Breast epithelium (tissue), 4 donors: ENCODE measurements around the gene CCDC80. TPM values are rescaled to one million over a fixed set of nuclear protein-coding genes. Genes with fewer than 3 reads are reported as not detected.

Experiments used
- DNase-seq, 2 donors: peaks; one replicate each; pipeline ENCODE4 v3.0.0-alpha.2; 2019; ENCODE audit warnings: low spot score in 2 of 2
- H3K27ac ChIP-seq, 2 donors: fragments of 200-600 bp; sonication (generic) in 1 of 2; one replicate each; pipeline ENCODE4 v1.5.1; 2016 to 2019; ENCODE audit warnings: mild to moderate bottlenecking in 1 of 2
- H3K27me3 ChIP-seq, 2 donors: fragments of 200-600 bp; sonication (generic) in 1 of 2; one replicate each; pipeline versions ENCODE4 v1.5.1 to v1.6.0; 2017 to 2019; ENCODE audit warnings: control low read depth in 1 of 2, mild to moderate bottlenecking in 1 of 2
- H3K36me3 ChIP-seq: fragments of 200-600 bp; one replicate; pipeline ENCODE4 v1.5.1; 2019
- H3K4me1 ChIP-seq, 2 donors: fragments of 200-600 bp; sonication (generic); one replicate each; pipeline ENCODE4 v1.5.1; 2016 to 2019; ENCODE audit warnings: control low read depth in 1 of 2
- H3K4me3 ChIP-seq, 3 donors: fragments of 200-600 bp; sonication (generic); 1 replicate in 2 of 3; 2 replicates in 1 of 3; pipeline ENCODE4 v1.5.1; 2016 to 2019; ENCODE audit warnings: mild to moderate bottlenecking in 3 of 3, moderate library complexity in 2 of 3
- H3K9me3 ChIP-seq, 2 donors: fragments of 200-600 bp; sonication (generic) in 1 of 2; one replicate each; pipeline ENCODE4 v1.5.1; 2016 to 2019; ENCODE audit warnings: control low read depth in 1 of 2
- CTCF ChIP-seq, 3 donors: fragments of 450-650 bp; IDR thresholded peaks; one replicate each; pipeline ENCODE4 v1.5.1; 2016 to 2017; ENCODE audit warnings: antibody characterized with exemption in 3 of 3, mild to moderate bottlenecking in 3 of 3, moderate library complexity in 3 of 3
- POLR2A ChIP-seq: fragments of 450-650 bp; IDR thresholded peaks from one replicate; pipeline ENCODE4 v1.6.1; 2016; ENCODE audit warnings: antibody characterized with exemption, mild to moderate bottlenecking, moderate library complexity
- POLR2AphosphoS5 ChIP-seq, 3 donors: sonication (generic); formaldehyde crosslinking; IDR thresholded peaks; one replicate each; pipeline ENCODE4 v1.6.1; 2017; ENCODE audit warnings: antibody characterized with exemption in 3 of 3
- intact Hi-C: fragments of 100-400 bp; cut with DNase I; formaldehyde crosslinking; loops from one replicate; pipeline ENCODE4 v1.15.1; 2023; ENCODE audit warnings: low total_unique reads
- total RNA-seq, 3 donors: library from RNA; depleted of rRNA; stranded (reverse); fragments of >200 nt; gene quantifications; one replicate each; pipeline ENCODE4 v1.1.0, GENCODE V29; 2016

CCDC80 gene
- total RNA-seq, 3 donors from 2014 or later = 38.7 to 430 (median 42.0) TPM

GRCh38 chr3:112681822-112682325, 40.9 kb upstream of the CCDC80 start:
- intact Hi-C loops = no loop called here
- Histone ChIP-seq H3K4me3 (no peak overlapping the region), H3K27me3 (no peaks in the 10 kb centered on the region), H3K36me3 (no peaks in the 10 kb centered on the region), H3K27ac (no peak overlapping the region), H3K4me1 (no peaks in the 10 kb centered on the region), H3K9me3 (no peaks in the 10 kb centered on the region)
- TF ChIP-seq CTCF (IDR thresholded peaks at IDR 0.05) (no peak), POLR2A (no peak), POLR2AphosphoS5 (IDR thresholded peaks at IDR 0.05) (no peak)
- no peak for DNase-seq

GRCh38 chr3:112676659-112677234, 35.8 kb upstream of the CCDC80 start:
- TF ChIP-seq CTCF (IDR thresholded peaks at IDR 0.05) (no peak), POLR2AphosphoS5 (IDR thresholded peaks at IDR 0.05) (no peak), POLR2A (no peak)
- H3K9me3 ChIP-seq = no peaks in the 10 kb centered on the region
- H3K27me3 ChIP-seq = no peaks in the 10 kb centered on the region
- intact Hi-C loops = no loop called here
- no peaks in the 10 kb centered on the region for H3K36me3 ChIP-seq
- H3K4me3 ChIP-seq = no peak overlapping the region
- no peaks in the 10 kb centered on the region for H3K4me1 ChIP-seq
- no peak for DNase-seq
- no peak overlapping the region for H3K27ac ChIP-seq

GRCh38 chr3:112675943-112676535, 35.1 kb upstream of the CCDC80 start:
- Histone ChIP-seq H3K27ac (no peak overlapping the region), H3K27me3 (no peaks in the 10 kb centered on the region), H3K4me1 (no peaks in the 10 kb centered on the region), H3K36me3 (no peaks in the 10 kb centered on the region), H3K9me3 (no peaks in the 10 kb centered on the region), H3K4me3 (no peak overlapping the region)
- intact Hi-C loops = no loop called here
- DNase-seq = no peak
- no peak for TF ChIP-seq POLR2A
- no peak for TF ChIP-seq POLR2AphosphoS5 (IDR thresholded peaks at IDR 0.05)
- no peak for TF ChIP-seq CTCF (IDR thresholded peaks at IDR 0.05)

- no peak overlapping the region for H3K4me3 ChIP-seq
- no peak for DNase-seq
- no peaks in the 10 kb centered on the region for H3K9me3 ChIP-seq
- no peaks in the 10 kb centered on the region for H3K4me1 ChIP-seq
- TF ChIP-seq POLR2A = no peak
- no peak for TF ChIP-seq POLR2AphosphoS5 (IDR thresholded peaks at IDR 0.05)
- intact Hi-C loops = no loop called here
- H3K36me3 ChIP-seq = no peaks in the 10 kb centered on the region
- H3K27ac ChIP-seq = no peak overlapping the region
- H3K27me3 ChIP-seq = no peaks in the 10 kb centered on the region
Observed at GRCh38 chr3:112675349-112675748, 34.4 kb upstream of the CCDC80 start.

- Histone ChIP-seq H3K27ac (no peak overlapping the region), H3K4me1 (no peaks in the 10 kb centered on the region), H3K9me3 (no peaks in the 10 kb centered on the region), H3K27me3 (no peaks in the 10 kb centered on the region), H3K36me3 (no peaks in the 10 kb centered on the region), H3K4me3 (no peak overlapping the region)
- no peak for DNase-seq
- intact Hi-C loops = no loop called here
- no peak for TF ChIP-seq CTCF (IDR thresholded peaks at IDR 0.05)
- no peak for TF ChIP-seq POLR2AphosphoS5 (IDR thresholded peaks at IDR 0.05)
- no peak for TF ChIP-seq POLR2A
Observed at GRCh38 chr3:112672716-112673541, 32.0 kb upstream of the CCDC80 start.
